NCI-H2171 (cell line): ENCODE measurements around the gene LDLRAD4.

Experiments
- DNase-seq: peaks from one replicate; lab custom pipeline; 2025; lab: John Stamatoyannopoulos, UW

LDLRAD4 gene

GRCh38 chr18:13202571-13202970 lies 16.0 kb upstream of the LDLRAD4 start:
- DNase-seq = no peak

- DNase-seq = no peak
These were observed 12.3 kb upstream of the LDLRAD4 start for GRCh38 chr18:13206301-13206700.

GRCh38 chr18:13207294-13207693 lies 11.3 kb upstream of the LDLRAD4 start:
- no peak for DNase-seq

GRCh38 chr18:13211534-13211933 lies 7.0 kb upstream of the LDLRAD4 start:
- no peak for DNase-seq

- no peak for DNase-seq
These were observed 5.3 kb upstream of the LDLRAD4 start for GRCh38 chr18:13213036-13213795.

- DNase-seq = no peak
These were observed 4.0 kb upstream of the LDLRAD4 start for GRCh38 chr18:13214609-13215008.

- peak; percentile 42 for DNase-seq
These were observed 2.4 kb upstream of the LDLRAD4 start for GRCh38 chr18:13216092-13216582.

- peak; percentile 9 for DNase-seq
These were observed 1.7 kb upstream of the LDLRAD4 start for GRCh38 chr18:13216711-13217465.

- peak; percentile 44 for DNase-seq
These were observed 1.0 kb upstream of the LDLRAD4 start for GRCh38 chr18:13217466-13217961.

GRCh38 chr18:13217971-13218367 lies 591 bp upstream of the LDLRAD4 start:
- no peak for DNase-seq

GRCh38 chr18:13218997-13219396 lies 437 bp downstream of the LDLRAD4 start:
- no peak for DNase-seq

GRCh38 chr18:13219593-13220159 lies 1.1 kb downstream of the LDLRAD4 start:
- DNase-seq = no peak

- no peak for DNase-seq
These were observed 1.9 kb downstream of the LDLRAD4 start for GRCh38 chr18:13220361-13220991.

- DNase-seq = peak; percentile 37
These were observed 3.6 kb downstream of the LDLRAD4 start for GRCh38 chr18:13221869-13222855.

- no peak for DNase-seq
These were observed 4.3 kb downstream of the LDLRAD4 start for GRCh38 chr18:13222856-13223281.

GRCh38 chr18:13223311-13224143 lies 5.0 kb downstream of the LDLRAD4 start:
- DNase-seq = no peak

- no peak for DNase-seq
These were observed 6.7 kb downstream of the LDLRAD4 start for GRCh38 chr18:13225261-13225660.

GRCh38 chr18:13226533-13227144 lies 8.1 kb downstream of the LDLRAD4 start:
- no peak for DNase-seq

GRCh38 chr18:13227910-13228309 lies 9.3 kb downstream of the LDLRAD4 start:
- no peak for DNase-seq
